A549 (cell line): ENCODE results near the gene PRR19. TPM values are rescaled to one million over a fixed set of nuclear protein-coding genes. Genes with fewer than 3 reads are reported as not detected.
A peak's percentile ranks its signal among the peaks of the same experiment; 100 is the strongest.

Experiments
- ATAC-seq, 2 experiments: fragments of 200-7000 bp in 1 of 2; fragments of >200 bp in 1 of 2; cut with Nextera tagmentation in 1 of 2; cut with Tn5 transposase in 1 of 2; 3 replicates each; pipeline versions ENCODE4 v1.8.0 to v1.9.1; 2018 to 2020; ENCODE audit warnings: mild to moderate bottlenecking in 1 of 2, moderate library complexity in 1 of 2
- CTCF ChIA-PET: fragments of 300-600 bp; sonication (Branson Sonifier 250); formaldehyde crosslinking; extraction: SDS; loops from one replicate; lab custom pipeline; 2021; ENCODE audit warnings: antibody characterized with exemption, inconsistent platforms; lab: Yijun Ruan, JAX
- POLR2A ChIA-PET: fragments of 350-600 bp; formaldehyde crosslinking; extraction: SDS; loops from one replicate; lab custom pipeline; 2021; ENCODE audit warnings: antibody characterized with exemption, inconsistent platforms; lab: Yijun Ruan, JAX
- DNase-seq, 2 experiments: peaks; one replicate each; pipeline versions ENCODE4 v3.0.0 to v3.0.0-alpha.2; 2011 to 2016; ENCODE audit warnings: low read depth in 1 of 2, low spot score in 1 of 2
- FAIRE-seq: peaks from 2 replicates; lab custom pipeline; 2011; peaks lifted over from hg19 to GRCh38; lab: Jason Lieb, UNC
- H3K27ac ChIP-seq, 2 experiments: fragments of >200 bp; sonication (Bioruptor Twin); formaldehyde crosslinking; 3 replicates each; pipeline ENCODE4 v1.5.1; 2016 to 2017
- H3K4me1 ChIP-seq: fragments of >200 bp; sonication (Bioruptor Twin); formaldehyde crosslinking; 3 replicates; pipeline ENCODE4 v1.6.1; 2016
- H3K4me2 ChIP-seq: fragments of >200 bp; sonication (Bioruptor Twin); formaldehyde crosslinking; 3 replicates; pipeline ENCODE4 v1.6.1; 2016
- H3K4me3 ChIP-seq: fragments of >200 bp; sonication (Bioruptor Twin); formaldehyde crosslinking; 3 replicates; pipeline ENCODE4 v1.5.1; 2016
- H3K9me3 ChIP-seq: fragments of >200 bp; sonication (Bioruptor Twin); formaldehyde crosslinking; 3 replicates; pipeline ENCODE4 v1.6.1; 2016
- BHLHE40 ChIP-seq: IDR thresholded peaks from 2 replicates; pipeline ENCODE4 v1.6.1; 2012; ENCODE audit warnings: low read depth, low read length, inconsistent platforms
- EP300 ChIP-seq, 2 experiments: fragments of >200 bp; sonication (Bioruptor Twin); formaldehyde crosslinking; IDR thresholded peaks; 2 replicates in 1 of 2; 3 replicates in 1 of 2; pipeline ENCODE4 v1.6.1; 2016 to 2017
- ESRRA ChIP-seq: fragments of 150-350 bp; IDR thresholded peaks from 2 replicates; pipeline ENCODE4 v1.6.1; 2014; ENCODE audit warnings: mild to moderate bottlenecking, low read length, borderline replicate concordance
- FOSB ChIP-seq: fragments of 250-450 bp; sonication (Bioruptor Pico); IDR thresholded peaks from 2 replicates; pipeline ENCODE4 v1.5.0; 2020; ENCODE audit warnings: mild to moderate bottlenecking, moderate library complexity
- FOSL2 ChIP-seq, 2 experiments: fragments of 450-650 bp in 1 of 2; fragments of >200 bp in 1 of 2; sonication (Bioruptor Twin) in 1 of 2; formaldehyde crosslinking; IDR thresholded peaks; 2 replicates each; pipeline versions ENCODE4 v1.5.0 to v1.6.1; 2016 to 2020; ENCODE audit warnings: mild to moderate bottlenecking in 1 of 2, moderate library complexity in 1 of 2
- GATA3 ChIP-seq: IDR thresholded peaks from 2 replicates; pipeline ENCODE4 v1.6.1; 2012; ENCODE audit warnings: borderline replicate concordance
- HEYL ChIP-seq: fragments of 250-450 bp; sonication (Bioruptor Pico); IDR thresholded peaks from 2 replicates; pipeline ENCODE4 v1.8.0; 2021; ENCODE audit warnings: mild to moderate bottlenecking, moderate library complexity
- HOXA7 ChIP-seq: fragments of 250-450 bp; sonication (Bioruptor Pico); IDR thresholded peaks from 2 replicates; pipeline ENCODE4 v1.5.0; 2020; ENCODE audit warnings: mild to moderate bottlenecking, moderate library complexity
- HOXB5 ChIP-seq: fragments of 250-450 bp; sonication (Bioruptor Pico); IDR thresholded peaks from 2 replicates; pipeline ENCODE4 v1.5.0; 2020; ENCODE audit warnings: mild to moderate bottlenecking, moderate library complexity
- JUN ChIP-seq, 2 experiments: fragments of >200 bp; sonication (Bioruptor Twin); formaldehyde crosslinking; IDR thresholded peaks; 2 replicates in 1 of 2; 3 replicates in 1 of 2; pipeline ENCODE4 v1.6.1; 2016 to 2017
- JUNB ChIP-seq: fragments of >200 bp; sonication (Bioruptor Twin); formaldehyde crosslinking; IDR thresholded peaks from 2 replicates; pipeline ENCODE4 v1.6.1; 2016
- MAZ ChIP-seq: fragments of 150-350 bp; IDR thresholded peaks from 2 replicates; pipeline ENCODE4 v1.6.1; 2014; ENCODE audit warnings: antibody characterized with exemption, low read depth, low read length, borderline replicate concordance
- NFE2L2 ChIP-seq: fragments of 150-350 bp; conservative IDR thresholded peaks from 2 replicates; pipeline ENCODE4 v1.6.1; 2014; ENCODE audit warnings: low read length
- NR3C1 ChIP-seq: fragments of >200 bp; sonication (Bioruptor Twin); formaldehyde crosslinking; IDR thresholded peaks from 3 replicates; pipeline ENCODE4 v1.6.1; 2017
- POLR2A ChIP-seq: IDR thresholded peaks from 2 replicates; pipeline ENCODE4 v1.6.1; 2012; ENCODE audit warnings: mild to moderate bottlenecking, low read length
- SMC3 ChIP-seq: fragments of >200 bp; sonication (Bioruptor Twin); formaldehyde crosslinking; IDR thresholded peaks from 3 replicates; pipeline ENCODE4 v1.6.1; 2018; ENCODE audit warnings: inconsistent platforms
- TP53 ChIP-seq: fragments of 250-450 bp; sonication (Bioruptor Pico); IDR thresholded peaks from 2 replicates; pipeline ENCODE4 v1.5.0; 2021; ENCODE audit warnings: mild to moderate bottlenecking, moderate library complexity
- ZC3H11A ChIP-seq: fragments of 450-650 bp; IDR thresholded peaks from 2 replicates; pipeline ENCODE4 v1.6.1; 2014; ENCODE audit warnings: antibody characterized with exemption, mild to moderate bottlenecking
- ZNF302 ChIP-seq: fragments of 250-450 bp; sonication (Bioruptor Pico); IDR thresholded peaks from 2 replicates; pipeline ENCODE4 v1.9.0; 2021; ENCODE audit warnings: inconsistent platforms, mild to moderate bottlenecking, moderate library complexity
- WGBS: methylation state at CpG from one replicate; pipeline ENCODE4 v1.1.6; 2017; ENCODE audit errors: missing lambda C conversion rate; 5-methylcytosine and 5-hydroxymethylcytosine counted together
- polyA plus RNA-seq, 4 experiments: library from polyadenylated mRNA; depleted of rRNA in 3 of 4; stranded (reverse); fragments of >200 nt; fragmentation: RNase III in 1 of 4; extraction: RNeasy Plus Mini Kit Qiagen cat#74134 plus additional on column Dnase treatment in 1 of 4; gene quantifications; 2 replicates in 3 of 4; 3 replicates in 1 of 4; pipeline ENCODE4 v1.2.3, GENCODE V29; 2011 to 2017
- TF ChIP-seq, protein P1 (sequence below): fragments of >200 bp; sonication (Bioruptor Twin); formaldehyde crosslinking; IDR thresholded peaks from 3 replicates; pipeline ENCODE4 v1.5.1; 2016
- TF ChIP-seq, protein P2 (sequence below): IDR thresholded peaks from 2 replicates; pipeline ENCODE4 v1.6.1; 2012; ENCODE audit warnings: low read depth, borderline replicate concordance
- TF ChIP-seq, protein P3 (sequence below): fragments of 250-450 bp; sonication (Bioruptor Pico); IDR thresholded peaks from 2 replicates; pipeline ENCODE4 v1.5.0; 2021; ENCODE audit warnings: mild to moderate bottlenecking, moderate library complexity, borderline replicate concordance
- TF ChIP-seq, protein P4 (sequence below): fragments of >200 bp; sonication (Bioruptor Twin); formaldehyde crosslinking; IDR thresholded peaks from 3 replicates; pipeline ENCODE4 v1.6.1; 2016
- TF ChIP-seq, protein P5 (sequence below): fragments of 250-450 bp; sonication (Bioruptor Pico); IDR thresholded peaks from 2 replicates; pipeline ENCODE4 v1.5.0; 2020; ENCODE audit warnings: low read depth, mild to moderate bottlenecking, moderate library complexity
- TF ChIP-seq, protein P6 (sequence below): IDR thresholded peaks from 2 replicates; pipeline ENCODE4 v1.6.1; 2012
- TF ChIP-seq, protein P7 (sequence below): fragments of 450-650 bp; IDR thresholded peaks from 2 replicates; pipeline ENCODE4 v1.6.1; 2014; ENCODE audit warnings: antibody characterized with exemption
- TF ChIP-seq, protein P8 (sequence below): fragments of 200-600 bp; sonication (generic); IDR thresholded peaks from 2 replicates; pipeline ENCODE4 v1.6.1; 2016; ENCODE audit warnings: antibody characterized with exemption, mild to moderate bottlenecking, moderate library complexity
- TF ChIP-seq, protein P9 (sequence below): fragments of 150-350 bp; IDR thresholded peaks from 2 replicates; pipeline ENCODE4 v1.6.1; 2014; ENCODE audit warnings: low read depth, mild to moderate bottlenecking, low read length

Gene PRR19
- polyA plus RNA-seq, 2 of the 4 experiments (the other 2 are of a cell fraction) = 1.1 to 4.5 TPM

DNA sequence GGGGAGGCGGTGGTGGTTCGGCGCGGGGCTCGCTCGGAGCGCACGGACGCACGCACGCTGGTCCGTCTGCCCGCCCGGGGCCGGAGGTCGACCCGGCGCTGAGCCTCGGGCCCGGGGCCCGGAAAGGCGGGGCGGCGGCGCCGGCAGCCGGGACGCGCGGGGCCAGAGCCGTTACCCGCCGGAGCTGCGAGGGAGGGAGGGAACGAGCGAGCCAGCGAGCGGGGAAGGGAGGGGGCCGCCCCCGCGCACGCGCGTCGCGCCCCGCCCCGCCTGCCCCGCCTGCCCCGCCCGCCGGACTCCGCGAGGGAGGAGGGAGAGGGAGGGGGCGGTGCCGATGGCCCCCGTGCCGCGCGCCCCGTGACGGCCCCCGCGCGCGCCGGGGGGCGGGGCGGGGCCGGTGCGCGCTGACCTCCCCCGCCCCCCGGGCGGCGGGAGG lies 17.8 kb upstream of the PRR19 start:
- H3K4me1 ChIP-seq = peaks cover 54% of the 10 kb centered on the region
- FAIRE-seq (no peak), ATAC-seq (peak in 1 of 2 experiments; percentile 5; a peak in 3 of 6 replicates), DNase-seq (peak; percentile 86 to 87)
- POLR2A ChIA-PET = interaction anchor here (0.6 kb wide), 1 partner anchor 139 kb away, joined by 4 read pairs; no protein-coding TSS in a partner anchor
- H3K4me2 ChIP-seq = peak overlapping the region; percentile 100
- CTCF ChIA-PET = interaction anchor here (13.5 to 23.7 kb wide), 2 partner anchors 16 to 42 kb away, joined by 212 to 616 read pairs; partner anchors contain the start of genes GSK3A, PAFAH1B3 and PRR19
- peak overlapping the region; percentile 76 for H3K4me3 ChIP-seq
- H3K9me3 ChIP-seq = no peaks in the 10 kb centered on the region
- H3K27ac ChIP-seq = peak overlapping the region; percentile 94 to 98
- TF ChIP-seq EP300 (IDR thresholded peaks at IDR 0.05) = peak in 1 of 2 experiments; percentile 61; a peak in 1 of 5 replicates
- TF ChIP-seq, protein P1, sequence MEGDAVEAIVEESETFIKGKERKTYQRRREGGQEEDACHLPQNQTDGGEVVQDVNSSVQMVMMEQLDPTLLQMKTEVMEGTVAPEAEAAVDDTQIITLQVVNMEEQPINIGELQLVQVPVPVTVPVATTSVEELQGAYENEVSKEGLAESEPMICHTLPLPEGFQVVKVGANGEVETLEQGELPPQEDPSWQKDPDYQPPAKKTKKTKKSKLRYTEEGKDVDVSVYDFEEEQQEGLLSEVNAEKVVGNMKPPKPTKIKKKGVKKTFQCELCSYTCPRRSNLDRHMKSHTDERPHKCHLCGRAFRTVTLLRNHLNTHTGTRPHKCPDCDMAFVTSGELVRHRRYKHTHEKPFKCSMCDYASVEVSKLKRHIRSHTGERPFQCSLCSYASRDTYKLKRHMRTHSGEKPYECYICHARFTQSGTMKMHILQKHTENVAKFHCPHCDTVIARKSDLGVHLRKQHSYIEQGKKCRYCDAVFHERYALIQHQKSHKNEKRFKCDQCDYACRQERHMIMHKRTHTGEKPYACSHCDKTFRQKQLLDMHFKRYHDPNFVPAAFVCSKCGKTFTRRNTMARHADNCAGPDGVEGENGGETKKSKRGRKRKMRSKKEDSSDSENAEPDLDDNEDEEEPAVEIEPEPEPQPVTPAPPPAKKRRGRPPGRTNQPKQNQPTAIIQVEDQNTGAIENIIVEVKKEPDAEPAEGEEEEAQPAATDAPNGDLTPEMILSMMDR = no peak
- TF ChIP-seq FOSL2 (IDR thresholded peaks at IDR 0.05) = no peak
- no peak for TF ChIP-seq FOSL2 (CRISPR knock-in tag; IDR thresholded peaks at IDR 0.05)
- TF ChIP-seq, protein P2, sequence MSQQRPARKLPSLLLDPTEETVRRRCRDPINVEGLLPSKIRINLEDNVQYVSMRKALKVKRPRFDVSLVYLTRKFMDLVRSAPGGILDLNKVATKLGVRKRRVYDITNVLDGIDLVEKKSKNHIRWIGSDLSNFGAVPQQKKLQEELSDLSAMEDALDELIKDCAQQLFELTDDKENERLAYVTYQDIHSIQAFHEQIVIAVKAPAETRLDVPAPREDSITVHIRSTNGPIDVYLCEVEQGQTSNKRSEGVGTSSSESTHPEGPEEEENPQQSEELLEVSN = no peak; the same call in 1 of the 2 replicates
- TF ChIP-seq TP53 (CRISPR knock-in tag) = peak; percentile 59; the same call in 1 of the 2 replicates
- peak; percentile 79; the same call in 1 of the 2 replicates for TF ChIP-seq MAZ
- TF ChIP-seq, protein P3, sequence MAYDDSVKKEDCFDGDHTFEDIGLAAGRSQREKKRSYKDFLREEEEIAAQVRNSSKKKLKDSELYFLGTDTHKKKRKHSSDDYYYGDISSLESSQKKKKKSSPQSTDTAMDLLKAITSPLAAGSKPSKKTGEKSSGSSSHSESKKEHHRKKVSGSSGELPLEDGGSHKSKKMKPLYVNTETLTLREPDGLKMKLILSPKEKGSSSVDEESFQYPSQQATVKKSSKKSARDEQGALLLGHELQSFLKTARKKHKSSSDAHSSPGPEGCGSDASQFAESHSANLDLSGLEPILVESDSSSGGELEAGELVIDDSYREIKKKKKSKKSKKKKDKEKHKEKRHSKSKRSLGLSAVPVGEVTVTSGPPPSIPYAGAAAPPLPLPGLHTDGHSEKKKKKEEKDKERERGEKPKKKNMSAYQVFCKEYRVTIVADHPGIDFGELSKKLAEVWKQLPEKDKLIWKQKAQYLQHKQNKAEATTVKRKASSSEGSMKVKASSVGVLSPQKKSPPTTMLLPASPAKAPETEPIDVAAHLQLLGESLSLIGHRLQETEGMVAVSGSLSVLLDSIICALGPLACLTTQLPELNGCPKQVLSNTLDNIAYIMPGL = no peak
- TF ChIP-seq, protein P4, sequence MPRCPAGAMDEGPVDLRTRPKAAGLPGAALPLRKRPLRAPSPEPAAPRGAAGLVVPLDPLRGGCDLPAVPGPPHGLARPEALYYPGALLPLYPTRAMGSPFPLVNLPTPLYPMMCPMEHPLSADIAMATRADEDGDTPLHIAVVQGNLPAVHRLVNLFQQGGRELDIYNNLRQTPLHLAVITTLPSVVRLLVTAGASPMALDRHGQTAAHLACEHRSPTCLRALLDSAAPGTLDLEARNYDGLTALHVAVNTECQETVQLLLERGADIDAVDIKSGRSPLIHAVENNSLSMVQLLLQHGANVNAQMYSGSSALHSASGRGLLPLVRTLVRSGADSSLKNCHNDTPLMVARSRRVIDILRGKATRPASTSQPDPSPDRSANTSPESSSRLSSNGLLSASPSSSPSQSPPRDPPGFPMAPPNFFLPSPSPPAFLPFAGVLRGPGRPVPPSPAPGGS = peak; percentile 88; the same call in 1 of the 3 replicates
- TF ChIP-seq, protein P5, sequence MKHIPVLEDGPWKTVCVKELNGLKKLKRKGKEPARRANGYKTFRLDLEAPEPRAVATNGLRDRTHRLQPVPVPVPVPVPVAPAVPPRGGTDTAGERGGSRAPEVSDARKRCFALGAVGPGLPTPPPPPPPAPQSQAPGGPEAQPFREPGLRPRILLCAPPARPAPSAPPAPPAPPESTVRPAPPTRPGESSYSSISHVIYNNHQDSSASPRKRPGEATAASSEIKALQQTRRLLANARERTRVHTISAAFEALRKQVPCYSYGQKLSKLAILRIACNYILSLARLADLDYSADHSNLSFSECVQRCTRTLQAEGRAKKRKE (CRISPR knock-in tag) = peak; percentile 57; the same call in 1 of the 2 replicates
- no peak for TF ChIP-seq ESRRA
- TF ChIP-seq NR3C1 = no peak
- TF ChIP-seq POLR2A = peak; percentile 54
- no peak for TF ChIP-seq BHLHE40
- TF ChIP-seq, protein P6, sequence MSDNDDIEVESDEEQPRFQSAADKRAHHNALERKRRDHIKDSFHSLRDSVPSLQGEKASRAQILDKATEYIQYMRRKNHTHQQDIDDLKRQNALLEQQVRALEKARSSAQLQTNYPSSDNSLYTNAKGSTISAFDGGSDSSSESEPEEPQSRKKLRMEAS = 0 out of 2 replicates have a peak, but pooled peaks have one; percentile 20
- peak; percentile 25; the same call in 1 of the 3 replicates for TF ChIP-seq SMC3
- no peak for TF ChIP-seq NFE2L2
- no peak for TF ChIP-seq HOXA7
- TF ChIP-seq, protein P7, sequence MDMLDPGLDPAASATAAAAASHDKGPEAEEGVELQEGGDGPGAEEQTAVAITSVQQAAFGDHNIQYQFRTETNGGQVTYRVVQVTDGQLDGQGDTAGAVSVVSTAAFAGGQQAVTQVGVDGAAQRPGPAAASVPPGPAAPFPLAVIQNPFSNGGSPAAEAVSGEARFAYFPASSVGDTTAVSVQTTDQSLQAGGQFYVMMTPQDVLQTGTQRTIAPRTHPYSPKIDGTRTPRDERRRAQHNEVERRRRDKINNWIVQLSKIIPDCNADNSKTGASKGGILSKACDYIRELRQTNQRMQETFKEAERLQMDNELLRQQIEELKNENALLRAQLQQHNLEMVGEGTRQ = no peak
- TF ChIP-seq ZNF302 (CRISPR knock-in tag) = no peak
- no peak for TF ChIP-seq HEYL
- no peak for TF ChIP-seq JUNB
- peak; percentile 92 to 99 for TF ChIP-seq JUN (IDR thresholded peaks at IDR 0.05)
- TF ChIP-seq GATA3 = no peak; the same call in 1 of the 2 replicates
- TF ChIP-seq FOSB (CRISPR knock-in tag) = no peak
- TF ChIP-seq, protein P8, sequence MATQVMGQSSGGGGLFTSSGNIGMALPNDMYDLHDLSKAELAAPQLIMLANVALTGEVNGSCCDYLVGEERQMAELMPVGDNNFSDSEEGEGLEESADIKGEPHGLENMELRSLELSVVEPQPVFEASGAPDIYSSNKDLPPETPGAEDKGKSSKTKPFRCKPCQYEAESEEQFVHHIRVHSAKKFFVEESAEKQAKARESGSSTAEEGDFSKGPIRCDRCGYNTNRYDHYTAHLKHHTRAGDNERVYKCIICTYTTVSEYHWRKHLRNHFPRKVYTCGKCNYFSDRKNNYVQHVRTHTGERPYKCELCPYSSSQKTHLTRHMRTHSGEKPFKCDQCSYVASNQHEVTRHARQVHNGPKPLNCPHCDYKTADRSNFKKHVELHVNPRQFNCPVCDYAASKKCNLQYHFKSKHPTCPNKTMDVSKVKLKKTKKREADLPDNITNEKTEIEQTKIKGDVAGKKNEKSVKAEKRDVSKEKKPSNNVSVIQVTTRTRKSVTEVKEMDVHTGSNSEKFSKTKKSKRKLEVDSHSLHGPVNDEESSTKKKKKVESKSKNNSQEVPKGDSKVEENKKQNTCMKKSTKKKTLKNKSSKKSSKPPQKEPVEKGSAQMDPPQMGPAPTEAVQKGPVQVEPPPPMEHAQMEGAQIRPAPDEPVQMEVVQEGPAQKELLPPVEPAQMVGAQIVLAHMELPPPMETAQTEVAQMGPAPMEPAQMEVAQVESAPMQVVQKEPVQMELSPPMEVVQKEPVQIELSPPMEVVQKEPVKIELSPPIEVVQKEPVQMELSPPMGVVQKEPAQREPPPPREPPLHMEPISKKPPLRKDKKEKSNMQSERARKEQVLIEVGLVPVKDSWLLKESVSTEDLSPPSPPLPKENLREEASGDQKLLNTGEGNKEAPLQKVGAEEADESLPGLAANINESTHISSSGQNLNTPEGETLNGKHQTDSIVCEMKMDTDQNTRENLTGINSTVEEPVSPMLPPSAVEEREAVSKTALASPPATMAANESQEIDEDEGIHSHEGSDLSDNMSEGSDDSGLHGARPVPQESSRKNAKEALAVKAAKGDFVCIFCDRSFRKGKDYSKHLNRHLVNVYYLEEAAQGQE = no peak
- TF ChIP-seq HOXB5 (CRISPR knock-in tag) = peak; percentile 69; the same call in 1 of the 2 replicates
- TF ChIP-seq, protein P9, sequence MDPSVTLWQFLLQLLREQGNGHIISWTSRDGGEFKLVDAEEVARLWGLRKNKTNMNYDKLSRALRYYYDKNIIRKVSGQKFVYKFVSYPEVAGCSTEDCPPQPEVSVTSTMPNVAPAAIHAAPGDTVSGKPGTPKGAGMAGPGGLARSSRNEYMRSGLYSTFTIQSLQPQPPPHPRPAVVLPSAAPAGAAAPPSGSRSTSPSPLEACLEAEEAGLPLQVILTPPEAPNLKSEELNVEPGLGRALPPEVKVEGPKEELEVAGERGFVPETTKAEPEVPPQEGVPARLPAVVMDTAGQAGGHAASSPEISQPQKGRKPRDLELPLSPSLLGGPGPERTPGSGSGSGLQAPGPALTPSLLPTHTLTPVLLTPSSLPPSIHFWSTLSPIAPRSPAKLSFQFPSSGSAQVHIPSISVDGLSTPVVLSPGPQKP = no peak
- no peak for TF ChIP-seq ZC3H11A
- WGBS = 2% methylated on average over 19 of the region's 76 CpGs
